SK-N-SH treated with all-trans-retinoic acid at 6 μM for 48 hours (cell line): ENCODE data around the gene UGT1A4.

Experiments used
- ISL1 ChIP-seq: fragments of 250-450 bp; sonication (Bioruptor Pico); IDR thresholded peaks from 2 replicates; pipeline ENCODE4 v2.1.2; 2022; ENCODE audit warnings: mild to moderate bottlenecking, moderate library complexity
- PPARA ChIP-seq: fragments of 250-450 bp; sonication (Bioruptor Pico); IDR thresholded peaks from 2 replicates; pipeline ENCODE4 v1.5.0; 2020; ENCODE audit warnings: mild to moderate bottlenecking, borderline replicate concordance
- RARB ChIP-seq: fragments of 250-450 bp; sonication (Bioruptor Pico); IDR thresholded peaks from 2 replicates; pipeline ENCODE4 v1.8.0; 2021; ENCODE audit warnings: mild to moderate bottlenecking, moderate library complexity

DNA sequence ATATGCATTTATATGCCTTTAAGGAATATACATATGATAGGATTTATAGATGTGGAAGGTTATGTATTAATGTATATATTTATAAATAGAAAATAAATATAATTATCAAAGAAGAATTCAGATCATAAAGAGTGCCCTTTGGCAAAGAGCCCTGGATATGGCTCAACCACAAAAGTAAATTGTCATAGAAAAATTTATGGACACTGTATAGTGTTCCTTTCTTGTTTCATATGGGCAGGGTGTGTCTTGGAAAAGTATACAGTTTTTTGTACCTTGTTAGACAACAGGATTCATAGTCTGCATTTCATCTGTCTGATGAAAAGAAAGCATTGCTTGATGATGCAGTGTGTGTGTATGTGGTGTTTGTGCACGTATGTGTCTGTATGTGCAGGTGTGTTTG lies 33.9 kb upstream of the UGT1A4 start:
- TF ChIP-seq PPARA (CRISPR knock-in tag) (no peak), ISL1 (no peak), RARB (CRISPR knock-in tag) (no peak)
